ENCODE results near the gene AQP6. TPM values are rescaled to one million over a fixed set of nuclear protein-coding genes. Genes with fewer than 3 reads are reported as not detected.

AQP6 gene
- total and polyA plus RNA-seq, 10 of the 15 experiments (the other 5 are each of a cell fraction or from before 2014, with no cell fraction given): not detected

DNA sequence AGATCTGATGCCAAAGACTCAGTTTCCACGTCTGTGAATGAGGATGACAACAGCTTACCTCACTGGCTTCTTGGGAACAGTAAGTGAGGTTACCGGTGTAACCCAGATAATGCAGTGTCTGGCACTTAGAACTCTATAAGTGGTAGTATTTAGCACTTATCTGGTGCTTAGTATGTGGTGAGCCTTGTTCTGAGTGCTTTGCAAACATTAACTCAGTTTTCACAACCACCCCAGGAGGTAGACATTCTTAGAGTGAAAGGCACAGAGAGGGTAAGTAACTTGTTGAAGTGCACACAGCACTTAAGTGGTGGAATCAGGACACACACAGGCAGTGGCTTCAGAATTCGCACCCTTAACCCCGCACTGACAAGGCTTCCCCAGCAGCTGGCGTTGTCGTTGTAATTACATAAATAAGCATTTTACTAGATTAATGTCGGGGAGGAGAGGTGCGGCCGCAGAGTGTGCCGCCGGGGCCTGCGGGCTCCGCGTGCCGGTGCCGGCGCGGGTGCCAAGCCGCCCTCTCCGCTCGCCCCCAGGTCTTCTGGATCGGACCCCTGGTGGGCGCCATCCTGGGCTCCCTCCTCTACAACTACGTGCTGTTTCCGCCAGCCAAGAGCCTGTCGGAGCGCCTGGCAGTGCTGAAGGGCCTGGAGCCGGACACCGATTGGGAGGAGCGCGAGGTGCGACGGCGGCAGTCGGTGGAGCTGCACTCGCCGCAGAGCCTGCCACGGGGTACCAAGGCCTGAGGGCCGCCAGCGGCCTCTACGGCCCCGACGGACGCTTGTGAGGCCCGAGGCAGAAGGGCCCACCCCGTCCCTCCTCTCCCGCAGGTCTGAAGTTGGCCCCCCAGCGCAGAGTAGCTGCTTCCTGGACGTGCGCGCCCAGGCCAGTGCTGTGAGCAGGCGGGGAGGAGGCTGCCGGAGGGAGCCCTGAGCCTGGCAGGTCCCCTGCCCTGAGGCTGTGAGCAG is 17.6 kb upstream of the AQP6 start:
- DNase-seq (ENCODE audit: low read depth, low spot score) (no peak), FAIRE-seq (no peak), ATAC-seq (no peak)
- ChIA-PET SMC1A (ENCODE audit: uncharacterized antibody, unreplicated experiment) (no interaction called here), RAD21 (ENCODE audit: unreplicated experiment) (no interaction called here), CTCF (interaction anchor here (0.8 to 1.7 kb wide), 3 partner anchors 10 to 116 kb away, joined by 3 to 6 read pairs (median 4); no protein-coding TSS in a partner anchor), POLR2A (no interaction called here)
- TF ChIP-seq, protein P1, sequence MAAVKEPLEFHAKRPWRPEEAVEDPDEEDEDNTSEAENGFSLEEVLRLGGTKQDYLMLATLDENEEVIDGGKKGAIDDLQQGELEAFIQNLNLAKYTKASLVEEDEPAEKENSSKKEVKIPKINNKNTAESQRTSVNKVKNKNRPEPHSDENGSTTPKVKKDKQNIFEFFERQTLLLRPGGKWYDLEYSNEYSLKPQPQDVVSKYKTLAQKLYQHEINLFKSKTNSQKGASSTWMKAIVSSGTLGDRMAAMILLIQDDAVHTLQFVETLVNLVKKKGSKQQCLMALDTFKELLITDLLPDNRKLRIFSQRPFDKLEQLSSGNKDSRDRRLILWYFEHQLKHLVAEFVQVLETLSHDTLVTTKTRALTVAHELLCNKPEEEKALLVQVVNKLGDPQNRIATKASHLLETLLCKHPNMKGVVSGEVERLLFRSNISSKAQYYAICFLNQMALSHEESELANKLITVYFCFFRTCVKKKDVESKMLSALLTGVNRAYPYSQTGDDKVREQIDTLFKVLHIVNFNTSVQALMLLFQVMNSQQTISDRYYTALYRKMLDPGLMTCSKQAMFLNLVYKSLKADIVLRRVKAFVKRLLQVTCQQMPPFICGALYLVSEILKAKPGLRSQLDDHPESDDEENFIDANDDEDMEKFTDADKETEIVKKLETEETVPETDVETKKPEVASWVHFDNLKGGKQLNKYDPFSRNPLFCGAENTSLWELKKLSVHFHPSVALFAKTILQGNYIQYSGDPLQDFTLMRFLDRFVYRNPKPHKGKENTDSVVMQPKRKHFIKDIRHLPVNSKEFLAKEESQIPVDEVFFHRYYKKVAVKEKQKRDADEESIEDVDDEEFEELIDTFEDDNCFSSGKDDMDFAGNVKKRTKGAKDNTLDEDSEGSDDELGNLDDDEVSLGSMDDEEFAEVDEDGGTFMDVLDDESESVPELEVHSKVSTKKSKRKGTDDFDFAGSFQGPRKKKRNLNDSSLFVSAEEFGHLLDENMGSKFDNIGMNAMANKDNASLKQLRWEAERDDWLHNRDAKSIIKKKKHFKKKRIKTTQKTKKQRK (IDR thresholded peaks at IDR 0.05; ENCODE audit: low read depth, low read length): no peak
- no peak for TF ChIP-seq NRF1 (conservative IDR thresholded peaks at IDR 0.05; ENCODE audit: low read depth, low read length)
- TF ChIP-seq, protein P2, sequence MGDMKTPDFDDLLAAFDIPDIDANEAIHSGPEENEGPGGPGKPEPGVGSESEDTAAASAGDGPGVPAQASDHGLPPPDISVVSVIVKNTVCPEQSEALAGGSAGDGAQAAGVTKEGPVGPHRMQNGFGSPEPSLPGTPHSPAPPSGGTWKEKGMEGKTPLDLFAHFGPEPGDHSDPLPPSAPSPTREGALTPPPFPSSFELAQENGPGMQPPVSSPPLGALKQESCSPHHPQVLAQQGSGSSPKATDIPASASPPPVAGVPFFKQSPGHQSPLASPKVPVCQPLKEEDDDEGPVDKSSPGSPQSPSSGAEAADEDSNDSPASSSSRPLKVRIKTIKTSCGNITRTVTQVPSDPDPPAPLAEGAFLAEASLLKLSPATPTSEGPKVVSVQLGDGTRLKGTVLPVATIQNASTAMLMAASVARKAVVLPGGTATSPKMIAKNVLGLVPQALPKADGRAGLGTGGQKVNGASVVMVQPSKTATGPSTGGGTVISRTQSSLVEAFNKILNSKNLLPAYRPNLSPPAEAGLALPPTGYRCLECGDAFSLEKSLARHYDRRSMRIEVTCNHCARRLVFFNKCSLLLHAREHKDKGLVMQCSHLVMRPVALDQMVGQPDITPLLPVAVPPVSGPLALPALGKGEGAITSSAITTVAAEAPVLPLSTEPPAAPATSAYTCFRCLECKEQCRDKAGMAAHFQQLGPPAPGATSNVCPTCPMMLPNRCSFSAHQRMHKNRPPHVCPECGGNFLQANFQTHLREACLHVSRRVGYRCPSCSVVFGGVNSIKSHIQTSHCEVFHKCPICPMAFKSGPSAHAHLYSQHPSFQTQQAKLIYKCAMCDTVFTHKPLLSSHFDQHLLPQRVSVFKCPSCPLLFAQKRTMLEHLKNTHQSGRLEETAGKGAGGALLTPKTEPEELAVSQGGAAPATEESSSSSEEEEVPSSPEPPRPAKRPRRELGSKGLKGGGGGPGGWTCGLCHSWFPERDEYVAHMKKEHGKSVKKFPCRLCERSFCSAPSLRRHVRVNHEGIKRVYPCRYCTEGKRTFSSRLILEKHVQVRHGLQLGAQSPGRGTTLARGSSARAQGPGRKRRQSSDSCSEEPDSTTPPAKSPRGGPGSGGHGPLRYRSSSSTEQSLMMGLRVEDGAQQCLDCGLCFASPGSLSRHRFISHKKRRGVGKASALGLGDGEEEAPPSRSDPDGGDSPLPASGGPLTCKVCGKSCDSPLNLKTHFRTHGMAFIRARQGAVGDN (IDR thresholded peaks at IDR 0.05): no peak
- Histone ChIP-seq H3K36me3 (ENCODE audit: control insufficient read depth in 2 of 2, insufficient read depth in 2 of 2, low read length in 1 of 2) (no peaks in the 10 kb centered on the region), H3K9ac (ENCODE audit: control insufficient read depth, insufficient read depth, low read length) (no peak overlapping the region), H3K9me3 (replicated peaks; ENCODE audit: control insufficient read depth, insufficient read depth, low read length) (no peaks in the 10 kb centered on the region; the same call in 2 of the 3 replicates), H3K27me3 (replicated peaks in 1 of 2; ENCODE audit: control insufficient read depth in 2 of 2, insufficient read depth in 2 of 2, low read length in 1 of 2) (peaks cover 9 to 27% of the 10 kb centered on the region in 2 experiments), H3K4me2 (ENCODE audit: control insufficient read depth, insufficient read depth) (no peak overlapping the region), H3K27ac (ENCODE audit: control insufficient read depth, insufficient read depth) (no peak overlapping the region), H3K4me3 (no peak overlapping the region), H2AFZ (ENCODE audit: control insufficient read depth, low read depth, low read length) (no peak overlapping the region), H3K79me2 (ENCODE audit: control insufficient read depth, insufficient read depth, low read length) (no peaks in the 10 kb centered on the region), H3K4me1 (ENCODE audit: control insufficient read depth, insufficient read depth, low read length) (no peaks in the 10 kb centered on the region), H4K20me1 (ENCODE audit: control insufficient read depth, insufficient read depth) (no peaks in the 10 kb centered on the region)
- 39% methylated on average over 49 of the region's 53 CpGs for WGBS (ENCODE audit: insufficient coverage, insufficient replicate concordance, low lambda C conversion rate, missing lambda C conversion rate)
- in situ Hi-C loops (cut with MboI): no loop called here
- no TSS peak for BruUV-seq (replicated peaks)
- intact Hi-C loops (cut with micrococcal nuclease; ENCODE audit: unreplicated experiment): no loop called here
